Measurements from ENCODE around the gene CADM2. TPM values are rescaled to one million over a fixed set of nuclear protein-coding genes. Genes with fewer than 3 reads are reported as not detected.
A peak's percentile ranks its signal among the peaks of the same experiment; 100 is the strongest.

CADM2 gene
- total RNA-seq, 1 experiment from 2014 or later = 10.9 TPM

- no peak overlapping the region for H3K27ac ChIP-seq (ENCODE audit: insufficient read length, low read depth, low read length)
- no peak for DNase-seq
- H3K56ac ChIP-seq (ENCODE audit: insufficient read length, low read depth, low read length) = no peak overlapping the region
- Mint-ChIP-seq H3K4me1 (peaks cover 11 to 13% of the 10 kb centered on the region in 2 experiments), H3K4me3 (no peak overlapping the region), H3K27ac (peak overlapping the region in 2 of 3 experiments; percentile 20 to 57; a peak in 2 of 7 replicates), H3K36me3 (ENCODE audit: insufficient read depth in 1 of 3, low read depth in 3 of 3) (no peaks in the 10 kb centered on the region), H3K9me3 (no peaks in the 10 kb centered on the region), H3K27me3 (ENCODE audit: low read depth) (no peaks in the 10 kb centered on the region)
- no peaks in the 10 kb centered on the region for H3K23me2 ChIP-seq (ENCODE audit: insufficient read length, low read depth, low read length, poor library complexity, severe bottlenecking)
- H4K20me1 ChIP-seq (ENCODE audit: control insufficient read depth, insufficient read depth, insufficient read length) = no peaks in the 10 kb centered on the region
- no CpG with 5 or more reads among the region's 4 CpGs for WGBS (ENCODE audit: extremely low coverage, insufficient read length, low lambda C conversion rate)
- H3K79me1 ChIP-seq (ENCODE audit: insufficient read depth, low read depth, low read length, poor library complexity, severe bottlenecking) = no peaks in the 10 kb centered on the region
- no peaks in the 10 kb centered on the region for H3K9me3 ChIP-seq (ENCODE audit: control insufficient read depth, low read depth, low read length)
- H2AK5ac ChIP-seq (ENCODE audit: insufficient read length, low read length) = no peak overlapping the region
- H3K4me1 ChIP-seq (ENCODE audit: insufficient read depth, low read length) = no peaks in the 10 kb centered on the region
- H3K4me2 ChIP-seq (ENCODE audit: insufficient read depth, insufficient read length, low read length) = no peak overlapping the region
- no peak overlapping the region for H3K23ac ChIP-seq (ENCODE audit: insufficient read length, low read depth, low read length)
- no peak overlapping the region for H3K9ac ChIP-seq (ENCODE audit: extremely low read depth, insufficient read length, low read length)
- H2BK120ac ChIP-seq (ENCODE audit: low read depth, low read length, poor library complexity, severe bottlenecking) = no peak overlapping the region
- no peak overlapping the region for H3K4ac ChIP-seq (ENCODE audit: low read depth, low read length)
- H2BK15ac ChIP-seq (ENCODE audit: low read depth, low read length) = no peak overlapping the region
- no peak overlapping the region for H4K91ac ChIP-seq (ENCODE audit: insufficient read length, low read depth, low read length)
- H2BK5ac ChIP-seq (ENCODE audit: insufficient read length, low read length) = no peak overlapping the region
- no peak overlapping the region for H4K8ac ChIP-seq (replicated peaks; ENCODE audit: insufficient read length, low read depth, low read length)
- H3K14ac ChIP-seq (ENCODE audit: insufficient read depth, low read length) = no peak overlapping the region
- H3K27me3 ChIP-seq (ENCODE audit: insufficient read depth, low read length) = no peaks in the 10 kb centered on the region
- H4K5ac ChIP-seq (ENCODE audit: insufficient read length, low read depth, low read length) = no peak overlapping the region
- no peak overlapping the region for H3K18ac ChIP-seq (ENCODE audit: insufficient read length, low read depth, low read length)
- H2BK12ac ChIP-seq (ENCODE audit: insufficient read length, low read depth, low read length) = no peak overlapping the region
- no peak for TF ChIP-seq CTCF (conservative IDR thresholded peaks at IDR 0.05)
- no peak overlapping the region for H2AFZ ChIP-seq (ENCODE audit: low read length)
- H3K79me2 ChIP-seq (ENCODE audit: insufficient read depth, low read length) = no peaks in the 10 kb centered on the region
- H2BK20ac ChIP-seq (ENCODE audit: low read depth, low read length, poor library complexity, severe bottlenecking) = no peak overlapping the region
- no peak overlapping the region for H3T11ph ChIP-seq (ENCODE audit: low read length)
Observed at GRCh38 chr3:85255949-85256348, 297.2 kb downstream of the CADM2 start.

All from H9 (cell line).